Measurements from ENCODE around the gene HSPA1L. TPM values are rescaled to one million over a fixed set of nuclear protein-coding genes. Genes with fewer than 3 reads are reported as not detected.

Gene HSPA1L
- total RNA-seq, 1 experiment from 2014 or later, result 0.12 TPM

DNA sequence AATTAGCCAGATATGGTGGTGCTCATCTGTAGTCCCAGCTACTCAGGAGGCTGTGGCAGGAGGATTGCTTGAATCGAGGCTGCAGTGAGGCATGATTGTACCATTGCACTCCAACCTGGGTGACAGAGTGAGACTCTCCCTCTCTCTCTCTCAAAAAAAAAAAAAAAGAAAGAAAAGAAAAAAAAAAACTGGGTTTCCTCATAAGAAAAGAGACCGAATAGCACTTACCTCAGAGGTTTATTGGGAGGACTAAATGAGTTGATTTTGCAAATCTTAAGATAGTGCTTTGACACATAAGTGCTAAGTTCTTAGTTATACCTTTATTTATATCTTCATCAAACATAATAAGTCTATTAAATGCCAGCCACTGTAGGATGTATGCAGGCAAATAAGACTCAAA is 44.2 kb downstream of the HSPA1L start:
- DNase-seq (ENCODE audit: low read depth, low spot score) (no peak), ATAC-seq (no peak)
- H3K4me3 ChIP-seq (replicated peaks in 1 of 2; ENCODE audit: low read depth in 1 of 2, low read length in 2 of 2), result no peak overlapping the region
- BruUV-seq (replicated peaks), result no TSS peak
- intact Hi-C loops (cut with micrococcal nuclease), result loop anchor here (5.0 kb wide), 1 partner anchor 1026 kb away; no protein-coding TSS in a partner anchor
- peaks cover 26 to 48% of the 10 kb centered on the region in 2 experiments for H3K4me1 ChIP-seq (ENCODE audit: control insufficient read depth in 1 of 2, insufficient read depth in 2 of 2, low read length in 2 of 2)
- RAD21 ChIA-PET (ENCODE audit: low non-redundant PET in 1 of 2, low total read pairs in 2 of 2, uncharacterized antibody in 2 of 2, unreplicated experiment in 2 of 2), result interaction anchor here in 1 of 2 experiments (0.7 to 1.4 kb wide), 3 partner anchors 29 to 89 kb away, joined by 3 to 7 read pairs (median 3); no protein-coding TSS in a partner anchor
- POLR2A ChIA-PET, result interaction anchor here (2.1 kb wide), 1 partner anchor 57 kb away, joined by 18 read pairs; the partner anchor contains the start of gene HSPA1B
- H3K27ac ChIP-seq (ENCODE audit: low read depth, low read length), result no peak overlapping the region
- no peak for TF ChIP-seq ZBTB33 (IDR thresholded peaks at IDR 0.05; ENCODE audit: extremely low read depth, insufficient replicate concordance, low read length)
- no peak for TF ChIP-seq SRF (IDR thresholded peaks at IDR 0.05; ENCODE audit: low read depth)
- TF ChIP-seq REST (IDR thresholded peaks at IDR 0.05; ENCODE audit: low read depth), result no peak
- no peak for TF ChIP-seq EZH2phosphoT487 (IDR thresholded peaks at IDR 0.05; ENCODE audit: borderline replicate concordance)
- TF ChIP-seq ZNF274 (IDR thresholded peaks at IDR 0.05; ENCODE audit: low read depth, low read length), result no peak
- TF ChIP-seq, protein P1, sequence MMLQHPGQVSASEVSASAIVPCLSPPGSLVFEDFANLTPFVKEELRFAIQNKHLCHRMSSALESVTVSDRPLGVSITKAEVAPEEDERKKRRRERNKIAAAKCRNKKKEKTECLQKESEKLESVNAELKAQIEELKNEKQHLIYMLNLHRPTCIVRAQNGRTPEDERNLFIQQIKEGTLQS (IDR thresholded peaks at IDR 0.05), result no peak
- TF ChIP-seq CEBPB (IDR thresholded peaks at IDR 0.05; ENCODE audit: low read depth), result no peak
- no peak for TF ChIP-seq EGR1 (IDR thresholded peaks at IDR 0.05; ENCODE audit: low read depth)
- no peak for TF ChIP-seq EZH2 (IDR thresholded peaks at IDR 0.05)
- no peak for TF ChIP-seq CBX3 (IDR thresholded peaks at IDR 0.05; ENCODE audit: low read depth)
- TF ChIP-seq ZFX (IDR thresholded peaks at IDR 0.05), result no peak
- no peak for TF ChIP-seq POLR2A (IDR thresholded peaks at IDR 0.05; ENCODE audit: borderline replicate concordance, extremely low read depth, insufficient read depth, insufficient read length)
- no peak for TF ChIP-seq JUND (IDR thresholded peaks at IDR 0.05)
- no peak for TF ChIP-seq MAX (IDR thresholded peaks at IDR 0.05)
- H3K79me2 ChIP-seq (ENCODE audit: insufficient read depth, low read length), result no peaks in the 10 kb centered on the region
- no peaks in the 10 kb centered on the region for H3K27me3 ChIP-seq (ENCODE audit: insufficient read depth, low read length)
- H3K36me3 ChIP-seq (ENCODE audit: control insufficient read depth in 1 of 2, insufficient read depth in 2 of 2, low read length in 2 of 2), result no peaks in the 10 kb centered on the region
- CTCF ChIA-PET, result interaction anchor here (1.7 to 2.2 kb wide), 3 partner anchors 41 to 67 kb away, joined by 7 to 13 read pairs (median 10); partner anchors contain the start of genes ABHD16A, DDAH2 and HSPA1B
- no peaks in the 10 kb centered on the region for H4K20me1 ChIP-seq (ENCODE audit: insufficient read depth)
- no peaks in the 10 kb centered on the region for H3K9me3 ChIP-seq (ENCODE audit: control insufficient read depth in 1 of 2, insufficient read depth in 1 of 2, low read depth in 1 of 2, low read length in 2 of 2)
- H3K9ac ChIP-seq (ENCODE audit: low read length), result no peak overlapping the region
- H2AFZ ChIP-seq (ENCODE audit: low read depth, low read length, poor library complexity, severe bottlenecking), result no peak overlapping the region
- H3K4me2 ChIP-seq (ENCODE audit: low read length), result peak overlapping the region; percentile 14; the same call in 1 of the 2 replicates
- H3K9me2 ChIP-seq (ENCODE audit: insufficient read depth), result no peaks in the 10 kb centered on the region
